GM21619 (cell line): ENCODE data around the gene RNF135.
"Not testable (repeated sequence)": the region's sequence is repeated elsewhere in the genome, so short reads cannot be mapped to it uniquely, and the experiment has no call there.

Experiments used
- ATAC-seq: cut with Tn5 transposase; IDR thresholded peaks from one replicate; pipeline ENCODE4 v1.9.1; 2021; ENCODE audit not compliant: unreplicated experiment

Gene RNF135

GRCh38 chr17:30997842-30998241 lies 27.0 kb downstream of the RNF135 start:
- no peak for ATAC-seq

DNA sequence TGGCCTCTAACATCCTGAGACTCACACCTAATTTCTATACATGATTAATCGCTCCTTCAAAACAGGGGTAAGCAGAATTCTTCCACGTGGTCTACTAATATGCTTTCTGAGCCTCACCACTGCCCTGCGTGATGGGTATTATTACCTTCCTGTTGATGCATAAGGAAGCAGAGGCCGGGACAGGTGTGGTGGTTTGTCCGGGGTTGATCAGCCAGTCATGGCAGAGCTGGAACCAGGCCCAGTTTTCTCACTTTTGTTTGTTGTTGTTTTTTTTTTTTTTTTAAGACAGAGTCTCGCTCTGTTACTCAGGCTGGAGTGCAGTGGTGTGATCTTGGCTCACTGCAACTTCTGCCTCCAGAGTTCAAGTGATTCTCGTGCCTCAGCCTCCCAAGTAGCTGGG lies 31.2 kb downstream of the RNF135 start:
- no peak for ATAC-seq

DNA sequence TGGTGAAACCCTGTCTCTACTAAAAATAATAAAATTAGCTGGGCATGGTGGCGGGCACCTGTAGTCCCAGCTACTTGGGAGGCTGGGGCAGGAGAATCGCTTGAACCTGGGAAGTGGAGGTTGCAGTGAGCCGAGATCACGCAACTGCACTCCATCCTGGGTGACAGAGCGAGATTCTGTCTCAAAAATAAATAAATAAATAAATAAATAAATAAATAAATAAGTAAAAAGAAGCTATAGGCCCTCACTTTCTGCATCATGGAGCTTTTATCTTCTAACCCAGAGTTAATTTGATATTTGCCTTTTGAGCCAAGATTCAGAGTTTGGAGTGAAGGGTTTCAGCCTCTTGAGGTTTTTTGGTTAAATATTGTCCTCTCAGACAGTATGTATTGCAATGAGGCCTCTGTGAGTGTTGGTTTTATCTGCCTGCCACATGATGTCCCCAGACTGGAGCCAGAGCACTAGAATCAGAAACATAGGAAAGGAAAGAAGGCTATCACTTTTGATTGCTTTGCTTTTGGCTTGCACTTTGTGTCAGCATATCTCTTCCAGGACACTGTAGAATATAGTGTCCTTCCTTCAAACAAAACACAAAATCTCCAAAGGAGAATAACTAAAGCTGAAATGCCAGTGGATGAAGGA lies 32.5 kb downstream of the RNF135 start:
- no peak for ATAC-seq

- ATAC-seq: no peak
Measured at GRCh38 chr17:31004160-31004559, 33.3 kb downstream of the RNF135 start.

DNA sequence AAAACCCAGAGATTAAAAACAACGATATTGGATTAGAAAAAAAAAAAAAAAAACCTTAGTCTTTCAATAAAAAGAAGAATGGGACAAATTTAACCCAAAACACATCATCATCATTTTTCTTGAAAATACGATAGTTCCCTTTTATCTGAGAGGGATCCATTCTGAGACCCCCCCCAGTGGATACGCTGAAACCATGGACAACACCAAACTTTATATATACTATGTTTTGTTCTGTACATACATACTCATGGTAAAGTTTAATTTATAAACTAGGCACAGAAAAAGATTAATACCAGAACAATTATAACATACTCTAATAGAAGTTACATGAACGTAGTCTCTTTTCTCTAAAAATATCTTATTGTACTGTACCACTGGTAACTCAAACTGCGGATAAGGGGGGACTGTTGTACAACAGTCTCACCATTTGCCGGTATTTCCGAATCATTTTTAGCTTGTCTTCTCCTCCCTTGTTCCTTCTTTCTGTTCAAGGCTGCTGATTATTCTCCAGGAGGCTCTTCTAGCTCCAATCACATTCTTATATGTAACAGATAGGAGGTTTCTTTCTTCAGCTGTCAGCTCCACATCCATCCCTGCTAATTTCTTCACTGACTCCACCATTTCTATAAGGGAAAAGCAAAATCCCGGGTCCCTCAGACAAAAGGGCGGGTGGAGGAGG lies 37.0 kb downstream of the RNF135 start:
- ATAC-seq: no peak

- no peak for ATAC-seq
Measured at GRCh38 chr17:31008374-31009041, 37.7 kb downstream of the RNF135 start.

GRCh38 chr17:31009042-31009702 lies 38.3 kb downstream of the RNF135 start:
- not testable (repeated sequence) for ATAC-seq

DNA sequence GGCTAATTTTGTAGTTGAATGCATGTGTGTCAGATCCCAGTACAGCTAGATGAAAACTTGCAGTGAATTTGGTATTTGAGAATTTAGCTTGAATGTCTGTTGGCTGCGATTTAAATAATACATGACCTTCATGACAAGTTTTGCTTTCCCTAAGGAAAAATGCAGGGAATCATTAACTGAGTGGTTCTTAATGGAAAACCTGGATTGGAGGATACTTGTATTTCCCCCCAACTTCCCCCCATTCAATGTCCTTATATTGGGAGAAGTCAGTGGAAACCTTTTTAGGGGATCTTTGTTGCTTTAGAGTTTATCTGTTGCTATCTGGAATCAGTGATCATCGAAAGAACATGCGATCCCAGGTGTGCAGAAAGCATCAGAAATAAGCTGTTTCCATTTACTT lies 39.2 kb downstream of the RNF135 start:
- ATAC-seq: not testable (repeated sequence)

DNA sequence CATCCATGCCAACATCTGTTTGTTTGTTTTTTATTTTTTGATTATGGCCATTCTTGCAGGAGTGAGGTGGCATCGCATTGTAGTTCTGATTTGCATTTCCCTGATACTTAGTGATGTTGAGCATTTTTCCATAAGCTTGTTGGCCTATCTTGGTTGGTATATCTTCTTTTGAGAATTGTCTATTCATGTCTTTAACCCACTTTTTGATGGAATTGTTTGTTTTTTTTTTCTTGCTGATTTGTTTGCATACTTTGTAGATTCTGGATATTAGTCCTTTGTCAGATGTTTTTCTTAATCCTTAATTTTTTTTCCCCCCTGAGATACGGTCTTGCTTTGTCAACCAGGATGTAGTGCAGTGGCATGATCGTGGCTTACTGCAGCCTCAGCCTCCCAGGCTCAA lies 43.0 kb downstream of the RNF135 start:
- no peak for ATAC-seq

DNA sequence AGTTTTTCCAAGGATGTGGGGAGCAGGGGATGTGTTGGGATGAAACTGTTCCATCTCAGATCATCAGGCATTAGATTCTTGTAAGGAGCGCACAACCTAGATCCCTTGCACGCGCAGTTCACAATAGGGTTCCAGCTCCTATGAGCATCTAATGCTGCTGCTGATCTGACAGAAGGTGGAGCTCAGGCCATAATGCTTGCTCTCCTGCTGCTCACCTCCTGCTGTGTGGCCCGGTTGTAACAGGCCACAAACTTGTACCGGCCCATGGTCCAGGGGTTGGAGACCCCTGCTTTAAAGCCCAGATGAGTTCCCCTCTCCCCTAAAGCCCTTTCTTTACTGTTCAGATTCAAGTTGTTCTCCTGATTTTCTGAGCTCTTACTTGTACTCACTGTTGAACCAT lies 44.8 kb downstream of the RNF135 start:
- ATAC-seq: no peak

DNA sequence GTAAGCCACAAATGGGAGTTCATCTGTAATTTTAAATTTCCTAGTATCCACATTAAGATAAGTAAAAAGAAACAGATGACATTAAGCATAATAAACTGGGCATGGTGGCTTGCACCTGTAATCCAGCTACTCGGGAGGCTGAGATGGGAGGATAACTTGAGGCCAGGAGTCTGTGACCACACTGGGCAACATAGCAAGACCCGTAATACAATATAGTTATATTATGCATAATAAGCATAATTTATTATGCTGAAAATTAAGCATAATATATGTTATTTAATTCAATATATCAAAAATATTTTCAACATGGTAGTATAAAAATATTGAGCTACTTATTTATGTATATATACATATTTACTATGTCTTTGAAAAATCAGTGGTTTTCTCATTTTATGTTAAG lies 48.2 kb downstream of the RNF135 start:
- no peak for ATAC-seq

DNA sequence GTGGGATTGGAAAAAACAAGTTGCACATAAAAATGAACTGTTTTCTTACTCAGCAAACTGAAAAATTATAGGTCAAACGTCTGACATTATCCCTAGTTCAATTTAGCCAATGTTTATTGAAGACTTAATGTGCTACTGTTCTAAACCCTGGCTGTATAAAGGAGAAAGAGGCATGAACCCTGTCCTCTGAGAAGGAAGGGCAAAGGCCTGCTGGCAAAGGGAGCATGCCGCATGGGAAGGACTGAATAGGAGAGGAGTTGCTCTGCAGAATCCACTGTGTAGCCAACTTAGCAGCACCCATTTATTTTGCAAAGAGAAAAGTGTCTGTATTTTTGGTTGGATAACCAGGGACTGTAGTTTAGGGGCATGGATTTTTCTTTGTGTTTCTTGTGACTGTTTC lies 52.3 kb downstream of the RNF135 start:
- not testable (repeated sequence) for ATAC-seq

GRCh38 chr17:31031841-31032240 lies 61.0 kb downstream of the RNF135 start:
- no peak for ATAC-seq

- not testable (repeated sequence) for ATAC-seq
Measured at GRCh38 chr17:31035611-31036010, 64.8 kb downstream of the RNF135 start.

DNA sequence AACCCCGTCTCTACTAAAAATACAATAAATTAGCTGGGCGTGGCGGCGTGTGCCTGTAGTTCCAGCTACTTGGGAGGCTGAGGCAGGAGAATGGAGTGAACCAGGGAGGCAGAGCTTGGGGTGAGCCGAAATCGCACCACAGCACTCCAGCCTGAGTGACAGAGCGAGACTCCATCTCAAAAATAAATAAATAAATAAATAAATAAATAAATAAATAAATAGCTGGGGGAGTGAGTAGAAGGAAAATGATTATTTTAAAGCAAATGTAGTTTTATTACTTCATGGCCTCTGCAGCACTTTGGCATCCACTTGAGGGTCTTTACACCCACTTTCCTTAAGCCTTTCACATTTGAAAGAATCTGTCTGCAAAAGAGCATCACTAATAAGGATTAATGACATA lies 70.0 kb downstream of the RNF135 start:
- not testable (repeated sequence) for ATAC-seq

DNA sequence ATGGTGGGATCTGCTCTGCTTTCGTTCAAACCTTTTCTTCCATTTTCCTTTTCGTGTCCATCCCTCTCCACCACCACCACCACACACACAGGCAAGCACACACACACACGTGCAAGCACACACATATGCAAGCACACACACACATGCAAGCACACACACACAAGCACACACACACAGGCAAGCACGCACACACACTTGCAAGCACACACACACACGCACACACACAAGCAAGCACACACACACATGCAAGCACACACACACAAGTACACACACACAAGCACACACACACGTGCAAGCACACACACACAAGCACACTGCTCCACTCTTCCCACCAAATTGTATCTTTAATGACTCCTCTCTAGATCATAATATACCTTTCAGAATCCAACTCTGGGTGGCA lies 71.5 kb downstream of the RNF135 start:
- ATAC-seq: not testable (repeated sequence)

- not testable (repeated sequence) for ATAC-seq
Measured at GRCh38 chr17:31046856-31047425, 76.1 kb downstream of the RNF135 start.

GRCh38 chr17:31048142-31048541 lies 77.3 kb downstream of the RNF135 start:
- ATAC-seq: no peak

GRCh38 chr17:31048780-31049179 lies 77.9 kb downstream of the RNF135 start:
- no peak for ATAC-seq
